Adrenal gland (tissue), 12 donors: ENCODE data around the gene ATP11A. TPM values are rescaled to one million over a fixed set of nuclear protein-coding genes. Genes with fewer than 3 reads are reported as not detected.

ENCODE experiments used
- DNase-seq, 7 donors: peaks; one replicate each; pipeline ENCODE4 v3.0.0-alpha.2; 2019 to 2020
- H3K27ac ChIP-seq, 5 donors: fragments of 200-600 bp; sonication (generic) in 4 of 5; 1 replicate in 3 of 5; 2 replicates in 2 of 5; pipeline versions ENCODE4 v1.5.1 to v1.8.0; 2016 to 2020; ENCODE audit warnings: mild to moderate bottlenecking in 1 of 5
- H3K27me3 ChIP-seq: fragments of 200-600 bp; 2 replicates; pipeline ENCODE4 v1.8.0; 2021
- H3K36me3 ChIP-seq, 2 donors: fragments of 200-600 bp; replicated peaks in 1 of 2; 1 replicate in 1 of 2; 2 replicates in 1 of 2; pipeline versions ENCODE4 v1.5.1 to v1.8.0; 2018 to 2022
- H3K4me1 ChIP-seq, 2 donors: fragments of 200-600 bp; replicated peaks in 1 of 2; 1 replicate in 1 of 2; 2 replicates in 1 of 2; pipeline versions ENCODE4 v1.5.1 to v1.8.0; 2018 to 2021
- H3K4me3 ChIP-seq, 4 donors: fragments of 200-600 bp; sonication (generic) in 3 of 4; one replicate each; pipeline ENCODE4 v1.5.1; 2016 to 2018
- H3K9me3 ChIP-seq, 3 donors: fragments of 200-600 bp; sonication (generic) in 1 of 3; replicated peaks in 1 of 3; 1 replicate in 2 of 3; 2 replicates in 1 of 3; pipeline versions ENCODE4 v1.5.1 to v1.8.0; 2016 to 2021
- CTCF ChIP-seq, 6 experiments: fragments of 450-650 bp in 4 of 6; fragments of 200-600 bp in 2 of 6; sonication (generic) in 1 of 6; IDR thresholded peaks; 1 replicate in 5 of 6; 2 replicates in 1 of 6; pipeline versions ENCODE4 v1.5.1 to v1.8.0; 2016 to 2021; ENCODE audit warnings: antibody characterized with exemption in 6 of 6, mild to moderate bottlenecking in 2 of 6, moderate library complexity in 1 of 6
- POLR2A ChIP-seq, 2 donors: fragments of 450-650 bp; IDR thresholded peaks; one replicate each; pipeline ENCODE4 v1.6.1; 2017; ENCODE audit warnings: antibody characterized with exemption in 2 of 2, mild to moderate bottlenecking in 2 of 2, moderate library complexity in 1 of 2
- WGBS, 4 donors: extraction: QIAGEN DNeasy Blood & Tissue Kit in 2 of 4; methylation state at CpG; one replicate each; pipeline versions ENCODE4 v1.1.5 to v1.1.7; 2013 to 2017; 5-methylcytosine and 5-hydroxymethylcytosine counted together
- intact Hi-C, 2 donors: fragments of 100-400 bp; cut with DNase I; formaldehyde crosslinking; loops; one replicate each; pipeline versions ENCODE4 v1.14.1 to v1.15.0; 2022 to 2023
- polyA plus RNA-seq, 3 donors: library from polyadenylated mRNA; stranded (reverse); fragments of 200-250 nt in 2 of 3; fragments of 350-450 nt in 1 of 3; fragmentation: Illumina TruSeq in 1 of 3; extraction: RNeasy Lipid Tissue Mini Kit (QIAGEN cat#74804) in 1 of 3; gene quantifications; one replicate each; pipeline ENCODE4 v1.2.3, GENCODE V29; 2013 to 2014
- total RNA-seq, 9 donors: library from RNA; depleted of rRNA in 4 of 9; stranded (reverse); fragments of >200 nt in 4 of 9; fragments of 120-200 nt in 1 of 9; fragmentation: NEBNext Ultra II Directional in 1 of 9; extraction: Animal tissue kit (Norgen Biotek cat#: 25700) in 1 of 9; gene quantifications; one replicate each; pipeline versions ENCODE4 v1.1.0 to v1.2.4, GENCODE V29; 2013 to 2023
- donor health status: healthy with polysubstance abuse.
- donor health status: Bipolar disorder and iron deficiency.
- donor health status: DM: yes; HTN: yes; CAD: no.
- donor health status: DM: no; HTN: no; CAD: no.
- donor health status: DM: no; HTN: no; CAD: no.
- donor health status: DM: yes; HTN: yes; CAD: no.

ATP11A gene
- total and polyA plus RNA-seq, 12 donors = 6.0 to 94.1 (median 29.8) TPM

- H3K9me3 ChIP-seq = no peaks in the 10 kb centered on the region
- H3K27ac ChIP-seq = no peak overlapping the region
- TF ChIP-seq CTCF (IDR thresholded peaks at IDR 0.05) (no peak), POLR2A (IDR thresholded peaks at IDR 0.05) (no peak)
- DNase-seq = no peak
- peaks cover 6% of the 10 kb centered on the region for H3K27me3 ChIP-seq
- no peaks in the 10 kb centered on the region for H3K4me1 ChIP-seq
- no peaks in the 10 kb centered on the region for H3K36me3 ChIP-seq
- WGBS, 4 donors = 54 to 78% (median 61%) methylated on average over 4 of the region's 4 CpGs
- no peak overlapping the region for H3K4me3 ChIP-seq
- intact Hi-C loops = no loop called here
Measured at GRCh38 chr13:112910016-112910415, 220.2 kb downstream of the ATP11A start.

GRCh38 chr13:112910616-112911280 is 220.9 kb downstream of the ATP11A start:
- no peak overlapping the region for H3K27ac ChIP-seq
- no peaks in the 10 kb centered on the region for H3K4me1 ChIP-seq
- WGBS, 4 donors = 46 to 65% (median 58%) methylated on average over 9 to 27 of the region's 27 CpGs
- H3K4me3 ChIP-seq = no peak overlapping the region
- TF ChIP-seq POLR2A (IDR thresholded peaks at IDR 0.05) (no peak), CTCF (IDR thresholded peaks at IDR 0.05) (no peak)
- intact Hi-C loops = no loop called here
- H3K9me3 ChIP-seq = no peaks in the 10 kb centered on the region
- peaks cover 6% of the 10 kb centered on the region for H3K27me3 ChIP-seq
- no peak for DNase-seq
- H3K36me3 ChIP-seq = no peaks in the 10 kb centered on the region

GRCh38 chr13:112911285-112911701 is 221.5 kb downstream of the ATP11A start:
- Histone ChIP-seq H3K4me1 (no peaks in the 10 kb centered on the region), H3K4me3 (no peak overlapping the region), H3K9me3 (no peaks in the 10 kb centered on the region), H3K27ac (no peak overlapping the region), H3K36me3 (no peaks in the 10 kb centered on the region), H3K27me3 (peaks cover 6% of the 10 kb centered on the region)
- no peak for DNase-seq
- intact Hi-C loops = no loop called here
- WGBS, 4 donors = 93 to 94% (median 93%) methylated on average over 14 to 24 of the region's 24 CpGs
- no peak for TF ChIP-seq POLR2A (IDR thresholded peaks at IDR 0.05)
- TF ChIP-seq CTCF (IDR thresholded peaks at IDR 0.05) = no peak

- intact Hi-C loops = no loop called here
- H3K27me3 ChIP-seq = peaks cover 10% of the 10 kb centered on the region
- H3K27ac ChIP-seq = no peak overlapping the region
- no peak for DNase-seq
- no peaks in the 10 kb centered on the region for H3K36me3 ChIP-seq
- TF ChIP-seq CTCF (IDR thresholded peaks at IDR 0.05) (no peak), POLR2A (IDR thresholded peaks at IDR 0.05) (no peak)
- H3K9me3 ChIP-seq = no peaks in the 10 kb centered on the region
- no peak overlapping the region for H3K4me3 ChIP-seq
- no peaks in the 10 kb centered on the region for H3K4me1 ChIP-seq
- 91 to 96% (median 92%) methylated on average over 6 of the region's 6 CpGs for whole genome bisulfite sequencing, 4 donors
Measured at GRCh38 chr13:112911883-112912282, 222.0 kb downstream of the ATP11A start.
